ENCODE results near the gene CAVIN4.

The CAVIN4 gene

GRCh38 chr9:100577776-100578448, at the start of gene CAVIN4:
TSS of gene CAVIN4 (plus strand) at chr9:100578079. CDS start at chr9:100578144, 65 bp downstream.
- TF ChIP-seq Cebpa-rat (IDR thresholded peaks at IDR 0.05) = no peak
- no peak within 1 kb of the TSS for H3K9ac ChIP-seq
- no peaks in the 10 kb centered on the region for H4K20me1 ChIP-seq
- no peaks in the 10 kb centered on the region for H3K27me3 ChIP-seq
- no peaks in the 10 kb centered on the region for H3K9me3 ChIP-seq (replicated peaks in 1 of 11)
- H3K4me2 ChIP-seq = no peak within 1 kb of the TSS
- no peak within 1 kb of the TSS for H3K4me3 ChIP-seq
- peaks cover 0 to 49% (median 22%) of the 10 kb centered on the region in 11 experiments; a peak in 13 of 22 replicates for H3K36me3 ChIP-seq
- no peak within 1 kb of the TSS for H3K27ac ChIP-seq
- peaks cover 0 to 7% (median 0%) of the 10 kb centered on the region in 10 experiments; a peak in 3 of 20 replicates for H3K4me1 ChIP-seq

DNA sequence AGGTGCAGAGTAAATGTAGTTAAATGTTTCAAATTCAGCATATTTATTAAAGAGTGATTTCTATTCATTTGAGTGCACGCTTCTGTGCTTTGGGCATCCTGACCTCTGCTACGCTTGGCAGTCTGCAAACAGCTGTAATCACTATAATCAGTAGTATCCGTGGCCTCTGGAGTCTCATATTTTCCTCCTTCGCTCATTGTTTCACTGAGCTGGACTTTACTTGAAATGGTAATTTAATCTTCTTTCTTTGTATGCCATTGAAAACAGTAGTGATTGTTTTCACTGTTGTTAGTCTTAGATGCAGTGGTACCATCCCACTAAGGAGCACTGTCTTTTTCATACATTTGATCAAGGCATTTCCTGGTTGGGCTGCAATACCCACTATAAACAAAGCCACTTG, 43.5 kb upstream of the CAVIN4 start:
- no peak overlapping the region for H3K9ac ChIP-seq
- no peak overlapping the region for H3K4me3 ChIP-seq
- no peak overlapping the region for H3K27ac ChIP-seq
- peaks cover 0 to 18% (median 7%) of the 10 kb centered on the region in 11 experiments; a peak in 18 of 22 replicates for H3K36me3 ChIP-seq
- H3K9me3 ChIP-seq (replicated peaks in 1 of 11) = peaks cover 5 to 13% (median 7%) of the 10 kb centered on the region in 11 experiments; a peak in 17 of 22 replicates
- no peaks in the 10 kb centered on the region for H4K20me1 ChIP-seq
- H3K4me1 ChIP-seq = no peaks in the 10 kb centered on the region
- no peaks in the 10 kb centered on the region for H3K27me3 ChIP-seq
- H3K4me2 ChIP-seq = no peak overlapping the region
- no peak for TF ChIP-seq Cebpa-rat (IDR thresholded peaks at IDR 0.05)

DNA sequence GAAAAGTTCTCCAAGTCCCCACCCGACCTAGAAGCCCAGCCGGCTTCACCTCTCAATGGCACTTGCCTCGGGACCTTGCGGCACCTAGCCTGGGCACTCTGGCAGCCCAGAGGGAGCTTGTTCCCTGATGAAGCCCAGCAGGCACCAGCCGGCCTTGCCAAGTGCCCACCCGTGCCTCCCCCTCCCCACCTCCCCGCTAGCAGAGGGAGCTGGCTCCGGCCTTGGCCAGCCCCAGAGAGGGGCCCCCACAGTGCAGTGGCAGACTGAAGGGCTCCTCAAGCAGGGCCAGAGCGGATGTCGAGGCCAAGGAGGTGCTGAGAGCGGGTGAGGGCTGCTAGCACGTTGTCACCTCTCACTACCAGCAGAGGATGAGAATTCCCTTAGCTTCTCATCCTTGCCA, 37.6 kb upstream of the CAVIN4 start:
- Histone ChIP-seq H4K20me1 (no peaks in the 10 kb centered on the region), H3K9ac (no peak overlapping the region), H3K27ac (no peak overlapping the region), H3K4me1 (no peaks in the 10 kb centered on the region), H3K36me3 (peaks cover 0 to 70% (median 46%) of the 10 kb centered on the region in 11 experiments; a peak in 19 of 22 replicates), H3K27me3 (no peaks in the 10 kb centered on the region), H3K4me2 (no peak overlapping the region), H3K9me3 (replicated peaks in 1 of 11) (peaks cover 32 to 60% (median 50%) of the 10 kb centered on the region in 11 experiments), H3K4me3 (no peak overlapping the region)
- no peak for TF ChIP-seq Cebpa-rat (IDR thresholded peaks at IDR 0.05)

DNA sequence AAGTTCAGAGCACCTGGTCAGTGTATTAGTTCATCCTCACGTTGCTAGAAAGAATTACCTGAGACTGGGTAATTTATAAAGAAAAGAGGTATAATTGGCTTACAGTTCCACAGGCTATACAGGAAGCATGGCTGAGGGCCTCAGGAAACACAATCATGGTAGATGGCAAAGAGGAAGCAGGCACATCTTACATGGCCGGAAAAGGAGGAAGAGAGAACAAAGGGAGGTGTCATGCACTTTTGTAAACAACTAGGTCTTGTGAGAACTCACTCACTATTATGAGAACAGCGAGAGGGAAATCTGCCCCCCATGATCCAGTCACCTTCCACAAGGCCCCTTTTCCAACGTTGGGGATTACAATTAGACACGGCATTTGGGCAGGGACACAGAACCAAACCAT, 28.8 kb upstream of the CAVIN4 start:
- no peak overlapping the region; a peak in 1 of 22 replicates for H3K9ac ChIP-seq
- 0 out of 20 replicates have a peak overlapping the region, but pooled peaks of 1 of the 10 experiments have one; percentile 6 for H3K4me3 ChIP-seq
- TF ChIP-seq Cebpa-rat (IDR thresholded peaks at IDR 0.05) = no peak
- H3K4me2 ChIP-seq = peak overlapping the region in 7 of 11 experiments; percentile 4 to 35 (median 23); a peak in 9 of 22 replicates
- H3K27me3 ChIP-seq = no peaks in the 10 kb centered on the region
- peaks cover 0 to 9% (median 8%) of the 10 kb centered on the region in 10 experiments; a peak in 9 of 20 replicates for H3K4me1 ChIP-seq
- no peaks in the 10 kb centered on the region for H4K20me1 ChIP-seq
- peaks cover 48 to 59% (median 51%) of the 10 kb centered on the region in 11 experiments for H3K9me3 ChIP-seq (replicated peaks in 1 of 11)
- H3K27ac ChIP-seq = peak overlapping the region in 8 of 11 experiments; percentile 10 to 74 (median 55); a peak in 14 of 22 replicates
- peaks cover 0 to 92% (median 79%) of the 10 kb centered on the region in 11 experiments; a peak in 21 of 22 replicates for H3K36me3 ChIP-seq

- H3K4me2 ChIP-seq = no peak overlapping the region
- no peak for TF ChIP-seq Cebpa-rat (IDR thresholded peaks at IDR 0.05)
- peaks cover 0 to 6% (median 1%) of the 10 kb centered on the region in 11 experiments; a peak in 7 of 22 replicates for H3K9me3 ChIP-seq (replicated peaks in 1 of 11)
- H3K4me1 ChIP-seq = no peaks in the 10 kb centered on the region
- peaks cover 0 to 80% (median 33%) of the 10 kb centered on the region in 11 experiments; a peak in 18 of 22 replicates for H3K36me3 ChIP-seq
- no peak overlapping the region for H3K27ac ChIP-seq
- no peak overlapping the region for H3K9ac ChIP-seq
- no peak overlapping the region for H3K4me3 ChIP-seq
- H3K27me3 ChIP-seq = no peaks in the 10 kb centered on the region
- H4K20me1 ChIP-seq = no peaks in the 10 kb centered on the region
These were observed 22.9 kb upstream of the CAVIN4 start for GRCh38 chr9:100554935-100555401.

DNA sequence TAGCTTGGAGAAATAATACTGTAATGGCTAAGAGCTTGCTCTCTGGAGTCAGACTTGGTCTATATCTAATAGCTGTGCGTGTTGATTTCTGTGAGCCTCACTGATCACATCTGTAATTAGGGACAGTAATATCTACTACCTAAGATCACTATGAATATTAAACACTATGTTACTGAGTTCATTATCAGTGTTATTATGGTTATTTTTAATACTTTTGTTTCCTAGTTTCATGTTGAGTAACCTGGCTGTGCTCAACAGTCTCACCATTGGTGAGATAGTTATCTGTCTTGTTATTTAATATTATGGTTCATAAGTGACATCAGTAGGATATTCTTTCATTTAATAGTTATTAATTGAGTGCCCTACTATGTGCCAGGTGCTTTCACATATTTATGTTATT, 22.4 kb upstream of the CAVIN4 start:
- H3K27ac ChIP-seq = no peak overlapping the region
- H3K36me3 ChIP-seq = peaks cover 0 to 79% (median 28%) of the 10 kb centered on the region in 11 experiments; a peak in 15 of 22 replicates
- H3K4me3 ChIP-seq = no peak overlapping the region
- no peak for TF ChIP-seq Cebpa-rat (IDR thresholded peaks at IDR 0.05)
- no peak overlapping the region for H3K9ac ChIP-seq
- no peaks in the 10 kb centered on the region for H3K4me1 ChIP-seq
- no peak overlapping the region for H3K4me2 ChIP-seq
- H3K9me3 ChIP-seq (replicated peaks in 1 of 11) = peaks cover 0 to 3% (median 0%) of the 10 kb centered on the region in 11 experiments; a peak in 2 of 22 replicates
- H4K20me1 ChIP-seq = no peaks in the 10 kb centered on the region
- H3K27me3 ChIP-seq = no peaks in the 10 kb centered on the region

GRCh38 chr9:100557053-100557452, 20.8 kb upstream of the CAVIN4 start:
- Histone ChIP-seq H3K4me2 (no peak overlapping the region), H3K4me1 (no peaks in the 10 kb centered on the region), H3K9ac (no peak overlapping the region), H3K27me3 (no peaks in the 10 kb centered on the region), H4K20me1 (no peaks in the 10 kb centered on the region), H3K27ac (no peak overlapping the region), H3K9me3 (replicated peaks in 1 of 11) (no peaks in the 10 kb centered on the region), H3K36me3 (peaks cover 0 to 65% (median 14%) of the 10 kb centered on the region in 11 experiments; a peak in 13 of 22 replicates), H3K4me3 (no peak overlapping the region)
- TF ChIP-seq Cebpa-rat (IDR thresholded peaks at IDR 0.05) = no peak

DNA sequence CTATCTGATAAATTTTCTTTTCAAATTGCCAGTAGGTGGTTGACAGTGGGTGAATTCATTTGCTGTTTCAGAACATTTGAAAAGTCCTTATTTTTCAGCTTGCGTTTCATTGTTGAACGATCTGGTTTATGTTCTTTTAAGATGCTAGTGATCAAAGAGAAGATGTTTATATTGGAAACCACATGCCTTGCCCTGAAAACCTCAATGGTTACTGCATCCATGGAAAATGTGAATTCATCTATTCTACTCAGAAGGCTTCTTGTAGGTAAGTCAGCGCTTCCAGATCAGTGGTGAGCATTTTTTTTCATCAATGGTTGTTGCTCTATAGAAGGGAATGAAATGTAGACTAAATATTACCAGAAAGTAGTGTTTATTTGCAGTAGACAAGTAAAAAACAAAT, 16.6 kb upstream of the CAVIN4 start:
- Histone ChIP-seq H3K27me3 (no peaks in the 10 kb centered on the region), H3K4me1 (no peaks in the 10 kb centered on the region), H3K27ac (no peak overlapping the region), H3K4me2 (no peak overlapping the region), H3K4me3 (no peak overlapping the region), H3K9me3 (replicated peaks in 1 of 11) (no peaks in the 10 kb centered on the region), H3K36me3 (peaks cover 0 to 56% (median 9%) of the 10 kb centered on the region in 11 experiments; a peak in 10 of 22 replicates), H3K9ac (no peak overlapping the region), H4K20me1 (no peaks in the 10 kb centered on the region)
- TF ChIP-seq Cebpa-rat (IDR thresholded peaks at IDR 0.05) = no peak

DNA sequence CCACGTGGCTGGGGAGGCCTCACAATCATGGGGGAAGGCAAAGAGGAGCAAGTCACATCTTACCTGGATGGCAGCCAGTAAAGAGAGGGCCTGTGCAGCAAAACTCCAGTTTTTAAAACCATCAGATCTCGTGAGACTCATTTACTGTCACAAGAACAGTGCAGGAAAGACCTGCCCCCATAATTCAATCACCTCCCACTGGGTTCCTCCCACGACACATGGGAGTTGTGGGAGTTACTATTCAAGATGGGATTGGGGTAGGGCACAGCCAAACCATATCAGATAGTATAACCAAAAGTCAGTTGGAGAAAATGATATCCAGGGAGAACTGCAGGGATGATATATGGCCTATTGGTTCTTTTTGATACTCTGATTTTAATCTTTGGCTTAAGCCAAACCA, 10.0 kb upstream of the CAVIN4 start:
- H3K9ac ChIP-seq = no peak overlapping the region
- peaks cover 0 to 12% (median 9%) of the 10 kb centered on the region in 11 experiments; a peak in 12 of 22 replicates for H3K9me3 ChIP-seq (replicated peaks in 1 of 11)
- no peak for TF ChIP-seq Cebpa-rat (IDR thresholded peaks at IDR 0.05)
- peak overlapping the region in 2 of 11 experiments; percentile 14 to 17; a peak in 4 of 22 replicates for H3K4me2 ChIP-seq
- peaks cover 0 to 10% (median 4%) of the 10 kb centered on the region in 10 experiments; a peak in 7 of 20 replicates for H3K4me1 ChIP-seq
- peaks cover 0 to 77% (median 26%) of the 10 kb centered on the region in 11 experiments; a peak in 14 of 22 replicates for H3K36me3 ChIP-seq
- H3K27ac ChIP-seq = no peak overlapping the region
- H3K4me3 ChIP-seq = no peak overlapping the region
- H4K20me1 ChIP-seq = no peaks in the 10 kb centered on the region
- H3K27me3 ChIP-seq = no peaks in the 10 kb centered on the region
